GM12874 (cell line): ENCODE measurements around the gene GRIA1.

Experiments
- TF ChIP-seq, protein P1 (sequence below): IDR thresholded peaks from 2 replicates; pipeline ENCODE4 v1.5.1; 2011; ENCODE audit warnings: low read depth, mild to moderate bottlenecking, control low read depth, low read length, moderate library complexity; ENCODE audit not compliant: insufficient read depth

The GRIA1 gene

DNA sequence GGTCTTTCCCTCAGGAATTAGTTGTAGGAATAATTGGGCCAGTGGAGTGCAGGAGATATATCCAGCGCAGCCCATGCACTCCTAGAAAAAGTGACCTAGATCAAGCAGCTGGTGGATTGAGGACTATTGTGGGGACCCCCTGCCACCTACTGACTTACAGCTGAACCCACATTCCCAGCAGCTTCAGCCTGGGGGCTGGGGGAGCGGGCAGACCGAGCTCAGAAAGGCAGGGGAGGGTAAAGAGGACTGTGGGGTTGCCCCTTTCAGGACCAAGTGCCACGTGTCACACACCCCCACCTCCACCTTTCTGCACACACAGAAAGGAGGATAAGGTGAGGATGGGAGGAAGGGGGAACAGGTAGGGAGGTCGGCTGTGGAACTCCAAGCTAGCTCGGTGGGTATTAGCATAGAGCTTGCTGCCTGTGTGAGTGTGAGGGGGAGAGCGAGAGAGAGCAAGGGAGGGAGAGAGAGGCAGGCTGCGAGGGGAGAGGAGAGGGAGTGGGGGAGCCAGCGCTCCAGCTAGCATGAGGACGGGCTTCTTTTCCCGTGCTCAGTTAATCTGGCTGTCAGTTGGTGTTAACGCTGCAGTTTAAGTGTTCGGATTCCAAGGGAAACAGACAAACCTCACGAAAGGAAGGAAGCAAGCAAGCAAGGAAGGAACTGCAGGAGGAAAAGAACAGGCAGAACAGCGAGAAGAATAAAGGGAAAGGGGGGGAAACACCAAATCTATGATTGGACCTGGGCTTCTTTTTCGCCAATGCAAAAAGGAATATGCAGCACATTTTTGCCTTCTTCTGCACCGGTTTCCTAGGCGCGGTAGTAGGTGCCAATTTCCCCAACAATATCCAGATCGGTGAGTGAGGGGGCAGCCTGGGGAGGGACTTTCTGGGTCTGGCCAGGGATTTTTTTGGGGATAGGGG, at the start of gene GRIA1:
Gene GRIA1, plus strand, starts transcription at position 553 of the 920 bp plus-strand sequence.
- TF ChIP-seq, protein P1, sequence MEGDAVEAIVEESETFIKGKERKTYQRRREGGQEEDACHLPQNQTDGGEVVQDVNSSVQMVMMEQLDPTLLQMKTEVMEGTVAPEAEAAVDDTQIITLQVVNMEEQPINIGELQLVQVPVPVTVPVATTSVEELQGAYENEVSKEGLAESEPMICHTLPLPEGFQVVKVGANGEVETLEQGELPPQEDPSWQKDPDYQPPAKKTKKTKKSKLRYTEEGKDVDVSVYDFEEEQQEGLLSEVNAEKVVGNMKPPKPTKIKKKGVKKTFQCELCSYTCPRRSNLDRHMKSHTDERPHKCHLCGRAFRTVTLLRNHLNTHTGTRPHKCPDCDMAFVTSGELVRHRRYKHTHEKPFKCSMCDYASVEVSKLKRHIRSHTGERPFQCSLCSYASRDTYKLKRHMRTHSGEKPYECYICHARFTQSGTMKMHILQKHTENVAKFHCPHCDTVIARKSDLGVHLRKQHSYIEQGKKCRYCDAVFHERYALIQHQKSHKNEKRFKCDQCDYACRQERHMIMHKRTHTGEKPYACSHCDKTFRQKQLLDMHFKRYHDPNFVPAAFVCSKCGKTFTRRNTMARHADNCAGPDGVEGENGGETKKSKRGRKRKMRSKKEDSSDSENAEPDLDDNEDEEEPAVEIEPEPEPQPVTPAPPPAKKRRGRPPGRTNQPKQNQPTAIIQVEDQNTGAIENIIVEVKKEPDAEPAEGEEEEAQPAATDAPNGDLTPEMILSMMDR = no peak

DNA sequence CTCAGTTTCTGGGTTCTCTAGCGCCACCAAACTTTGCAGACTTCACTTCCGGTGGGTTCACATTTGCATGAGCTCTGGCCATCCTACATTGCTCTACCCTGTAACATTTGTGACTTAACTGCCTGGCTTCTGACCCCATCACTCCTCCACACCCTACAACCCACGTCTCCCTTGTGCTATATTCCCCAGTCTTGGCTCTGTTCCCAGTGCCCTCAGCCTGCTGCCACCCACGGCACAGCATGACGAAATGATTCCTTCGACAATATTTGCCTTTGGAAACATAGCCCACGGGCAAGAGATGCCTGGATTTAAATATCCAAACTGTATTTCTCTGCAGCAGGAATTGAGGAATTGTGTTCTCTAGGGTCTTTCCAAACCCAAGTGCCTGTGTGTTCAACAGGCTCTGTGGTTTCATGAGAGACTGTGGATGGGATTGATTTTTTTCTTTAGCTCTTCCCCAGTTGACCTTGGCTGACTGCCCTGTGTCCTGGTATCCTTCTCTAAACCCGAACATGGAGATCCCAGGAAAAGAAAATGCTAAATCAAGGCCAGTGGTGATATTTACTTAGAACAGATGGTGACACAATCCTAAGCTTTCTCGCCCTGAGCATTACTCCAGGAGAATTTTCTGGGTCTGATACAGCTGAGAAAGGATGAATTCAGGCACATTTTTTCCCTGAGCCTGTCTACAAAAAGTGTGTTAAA, 44.4 kb upstream of the GRIA1 start:
- TF ChIP-seq, protein P1 = no peak

DNA sequence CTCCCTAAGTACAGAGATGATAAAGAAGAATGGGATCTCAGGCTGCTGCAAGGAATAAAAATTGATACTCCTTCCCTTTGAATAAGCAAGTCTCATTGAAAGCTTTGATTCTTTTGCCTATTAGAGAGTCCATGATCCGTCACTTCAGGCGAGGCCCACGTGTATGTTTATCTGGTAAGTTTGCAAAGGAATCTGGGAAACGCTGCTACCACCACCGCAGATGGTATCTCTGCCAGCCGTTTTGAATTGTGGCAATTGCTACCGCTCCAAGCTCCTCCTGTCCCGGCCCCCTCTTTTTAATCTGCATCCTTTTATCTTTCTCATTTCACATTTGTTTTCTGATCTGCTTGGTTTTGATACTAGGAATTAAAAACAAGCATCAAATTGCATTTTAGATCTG, 42.9 kb upstream of the GRIA1 start:
- TF ChIP-seq, protein P1 = no peak

DNA sequence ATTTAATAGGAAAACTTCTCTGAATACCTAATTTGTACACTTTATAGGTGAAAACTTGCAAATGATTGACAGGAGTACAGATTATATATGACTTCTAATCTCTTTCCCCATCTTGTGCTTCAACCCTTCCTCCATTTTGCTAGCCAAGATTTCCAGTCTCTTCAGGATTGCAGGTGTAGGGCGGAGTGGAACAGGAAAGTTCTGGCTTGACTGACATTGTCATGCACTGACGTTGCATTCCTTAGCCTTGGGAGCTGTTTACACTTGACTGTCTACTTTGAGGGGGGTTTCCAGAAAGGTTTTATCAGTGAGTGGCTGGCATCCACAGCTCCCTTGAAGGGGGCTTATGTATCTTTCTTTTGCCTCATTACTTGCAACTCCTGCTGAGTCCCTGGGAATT, 34.1 kb upstream of the GRIA1 start:
- TF ChIP-seq, protein P1 = no peak

DNA sequence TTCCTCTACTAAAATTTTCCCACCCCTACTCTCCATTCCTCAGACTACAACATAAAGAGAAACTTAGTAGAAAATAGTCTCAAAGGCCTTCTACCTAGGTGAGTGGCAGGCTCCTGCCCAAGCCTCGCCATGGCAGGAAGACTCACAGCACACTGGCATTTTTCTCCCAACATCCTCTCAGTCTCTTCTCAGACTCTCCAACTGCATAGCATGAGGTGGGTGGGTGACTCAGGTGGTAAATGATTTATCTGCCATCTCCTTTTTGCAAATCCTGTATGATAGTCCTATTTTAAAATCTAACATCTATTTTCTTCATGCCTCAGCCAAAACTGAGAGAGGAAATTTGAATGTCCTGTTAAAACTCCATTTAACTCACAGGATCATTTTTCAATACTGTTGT, 33.5 kb upstream of the GRIA1 start:
- TF ChIP-seq, protein P1 = no peak

DNA sequence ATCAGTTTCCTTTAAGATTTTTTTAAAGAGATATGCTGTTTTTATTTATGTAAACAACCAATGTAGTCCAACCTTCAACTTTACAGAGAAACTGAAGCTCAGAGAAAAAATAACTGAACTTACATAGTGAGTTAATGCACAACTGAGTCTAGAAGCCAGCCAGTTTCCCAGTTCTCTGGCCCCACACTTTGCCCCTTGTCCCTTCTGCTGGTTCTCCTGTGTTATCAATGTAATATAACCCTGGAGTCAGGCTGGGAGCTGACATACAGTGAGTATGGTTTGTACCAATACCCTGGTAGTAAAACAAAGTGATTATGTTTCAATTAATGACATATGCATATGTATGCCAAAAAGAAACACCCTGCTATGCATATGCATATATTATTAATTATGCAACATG, 32.2 kb upstream of the GRIA1 start:
- TF ChIP-seq, protein P1 = no peak

DNA sequence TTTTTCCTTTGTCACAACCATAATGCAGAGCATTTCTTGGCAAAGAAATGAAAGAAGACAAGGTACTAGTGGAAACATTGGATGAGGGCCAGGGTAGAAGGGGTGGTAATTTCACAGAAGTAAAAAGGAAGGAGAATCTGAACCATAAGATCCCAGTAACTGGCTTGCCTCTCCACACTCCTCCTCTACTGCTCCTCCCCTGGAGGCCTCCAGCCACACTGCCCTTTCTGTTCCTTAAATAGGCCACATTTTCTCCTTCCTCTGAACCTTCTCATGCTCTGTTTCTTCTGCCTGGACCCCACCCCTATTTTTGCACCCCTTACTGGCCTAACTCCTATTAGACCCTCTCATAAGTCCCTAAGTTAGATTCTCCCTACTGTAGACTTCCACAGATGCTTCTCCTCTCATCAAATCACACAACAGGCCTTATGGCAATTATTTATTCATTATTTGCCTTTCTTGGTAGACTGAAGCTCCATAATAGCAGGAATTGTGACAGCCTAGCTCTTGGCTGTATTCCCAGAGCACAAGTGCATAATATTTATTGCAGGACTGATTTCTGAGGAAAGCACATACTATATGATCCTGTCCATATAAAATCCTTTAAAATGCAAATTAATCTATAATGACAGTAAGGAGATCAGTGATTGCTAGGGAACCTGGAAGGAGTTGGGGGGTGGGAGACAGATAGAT, 31.3 kb upstream of the GRIA1 start:
- TF ChIP-seq, protein P1 = no peak
